HUES48 (cell line): ENCODE measurements around the gene ENG.

ENCODE experiments used
- H3K27ac ChIP-seq: one replicate; pipeline ENCODE4 v1.7.0; 2013; ENCODE audit warnings: low read depth, low read length, inconsistent platforms
- H3K27me3 ChIP-seq: 2 replicates; pipeline ENCODE4 v1.6.1; 2013; ENCODE audit warnings: mild to moderate bottlenecking, low read length; ENCODE audit not compliant: control insufficient read depth, insufficient read depth
- H3K36me3 ChIP-seq: 2 replicates; pipeline ENCODE4 v1.6.1; 2013; ENCODE audit warnings: low read length; ENCODE audit not compliant: control insufficient read depth, insufficient read depth
- H3K4me1 ChIP-seq: 2 replicates; pipeline ENCODE4 v1.6.1; 2013; ENCODE audit warnings: mild to moderate bottlenecking, low read length; ENCODE audit not compliant: control insufficient read depth, insufficient read depth
- H3K4me3 ChIP-seq: 2 replicates; pipeline ENCODE4 v1.5.1; 2013; ENCODE audit warnings: mild to moderate bottlenecking, low read depth, low read length
- H3K9ac ChIP-seq: 2 replicates; pipeline ENCODE4 v1.6.1; 2013; ENCODE audit warnings: mild to moderate bottlenecking, low read depth, low read length, moderate library complexity
- H3K9me3 ChIP-seq: 2 replicates; pipeline ENCODE4 v1.6.1; 2013; ENCODE audit warnings: low read length; ENCODE audit not compliant: control insufficient read depth, insufficient read depth

Gene ENG

DNA sequence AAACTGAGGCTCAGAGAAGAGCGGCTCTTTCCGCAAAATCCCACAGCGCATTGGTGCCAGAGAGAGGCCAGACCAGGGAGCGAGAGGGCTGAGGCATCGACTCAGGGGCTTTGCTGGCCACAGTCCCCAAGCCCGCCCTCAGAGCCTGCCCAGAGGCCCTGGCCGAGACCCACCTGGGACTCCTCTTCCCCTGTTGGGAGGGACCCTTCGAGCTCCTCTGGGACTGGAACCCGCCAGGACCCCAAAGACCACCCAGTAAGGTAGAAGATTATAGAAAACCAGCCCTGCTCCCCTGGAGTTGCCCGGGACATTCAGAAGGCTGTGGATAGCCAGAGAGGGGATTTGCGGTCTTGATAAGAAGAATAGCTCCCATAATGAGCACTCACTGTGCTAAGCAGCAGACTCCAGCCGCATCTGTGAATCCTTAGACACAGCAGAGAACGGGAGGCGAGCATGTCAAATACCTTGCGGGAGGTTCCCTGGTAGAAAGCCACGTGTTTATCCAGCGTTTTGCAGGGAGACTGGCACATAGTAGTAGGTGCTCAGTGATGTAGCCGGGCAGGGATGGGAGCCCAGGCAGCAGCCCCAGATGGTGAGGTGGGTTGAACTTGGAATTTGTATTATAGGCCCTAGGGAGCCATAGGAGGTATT is 23.7 kb upstream of the ENG start:
- Histone ChIP-seq H3K4me3 (peak overlapping the region; percentile 81), H3K27ac (no peak overlapping the region), H3K9ac (no peak overlapping the region)

DNA sequence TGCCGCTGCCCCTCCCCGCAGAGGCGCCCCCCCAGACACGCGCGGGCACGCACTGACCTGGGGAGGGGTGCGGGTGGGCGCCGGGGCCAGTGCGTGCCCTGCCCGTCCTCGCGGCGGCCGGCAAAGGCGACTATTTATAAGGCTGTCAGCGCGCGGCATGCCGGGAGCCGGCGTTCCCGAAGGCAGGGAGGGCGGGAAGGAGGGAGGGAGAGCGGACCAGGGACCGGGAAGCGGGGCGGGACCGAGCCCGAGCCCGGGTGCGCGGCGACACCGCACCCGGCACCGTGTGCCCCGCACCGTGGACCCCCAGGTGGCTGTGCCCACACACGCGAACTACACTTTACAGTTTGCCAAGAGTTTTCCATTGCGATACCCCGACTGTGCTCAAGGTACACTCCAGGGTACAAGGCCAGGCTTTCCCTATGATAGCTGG is 23.1 kb upstream of the ENG start, which contains the start of gene AK1:
TSS of gene AK1 (minus strand) at position 110 of the 433 bp plus-strand sequence. CDS start 3,058 bp downstream, outside the sequence.
- Histone ChIP-seq H3K4me3 (peak within 1 kb of the TSS; percentile 81), H3K9ac (0 out of 2 replicates have a peak within 1 kb of the TSS, but pooled peaks have one; percentile 30), H3K36me3 (no peaks in the 10 kb centered on the region), H3K27ac (no peak within 1 kb of the TSS), H3K4me1 (peaks cover 3% of the 10 kb centered on the region; the same call in 1 of the 2 replicates), H3K27me3 (peaks cover 5% of the 10 kb centered on the region), H3K9me3 (no peaks in the 10 kb centered on the region)

More for the DNA sequence above, 23.7 kb upstream of the ENG start:
- no peaks in the 10 kb centered on the region for H3K9me3 ChIP-seq
- H3K27me3 ChIP-seq: peaks cover 5% of the 10 kb centered on the region
- peaks cover 3% of the 10 kb centered on the region; the same call in 1 of the 2 replicates for H3K4me1 ChIP-seq
- no peaks in the 10 kb centered on the region for H3K36me3 ChIP-seq

DNA sequence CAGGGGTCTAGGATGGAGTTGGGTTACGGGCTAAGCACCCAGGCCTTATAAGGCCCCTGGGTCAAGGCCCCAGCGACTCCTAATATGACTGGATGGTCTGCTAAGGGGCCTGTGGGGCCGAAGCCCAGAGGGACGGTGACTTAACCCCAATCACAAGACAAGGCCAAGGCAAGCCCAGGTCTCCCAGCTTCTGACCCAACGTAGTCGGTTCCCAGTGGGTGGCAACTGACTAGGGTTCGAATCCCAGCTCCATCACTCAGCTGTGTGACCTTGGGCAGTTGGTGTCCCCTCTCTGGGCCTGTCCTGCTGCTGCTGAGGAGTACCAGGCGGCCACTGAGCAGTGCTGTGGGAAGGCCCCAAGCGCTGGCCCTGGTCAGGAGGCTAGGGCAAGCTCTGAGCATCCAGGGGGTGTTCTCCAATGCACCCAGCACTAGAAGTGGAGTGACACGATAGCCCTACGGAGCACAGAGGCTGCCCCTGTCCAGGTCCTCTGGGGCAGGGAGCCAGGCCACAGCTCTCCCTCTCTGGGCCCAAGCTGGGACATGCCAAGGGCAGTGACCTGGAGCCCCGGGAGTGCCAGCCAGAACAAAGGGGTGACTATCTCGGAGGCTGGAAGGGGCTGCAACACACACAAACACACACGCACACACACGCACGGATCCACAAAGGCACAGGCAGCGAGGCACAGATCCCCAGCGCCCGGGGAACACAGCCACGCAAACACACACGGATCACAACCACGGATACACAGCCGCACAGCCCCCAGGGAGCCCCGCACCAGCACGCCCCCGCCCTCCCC is 22.5 kb upstream of the ENG start:
- no peaks in the 10 kb centered on the region for H3K9me3 ChIP-seq
- H3K9ac ChIP-seq: 0 out of 2 replicates have a peak overlapping the region, but pooled peaks have one; percentile 30
- no peaks in the 10 kb centered on the region for H3K36me3 ChIP-seq
- 0 out of 2 replicates have a peak, but pooled peaks cover 3% of the 10 kb centered on the region for H3K4me1 ChIP-seq
- H3K27me3 ChIP-seq: peaks cover 5% of the 10 kb centered on the region
- H3K27ac ChIP-seq: no peak overlapping the region
- H3K4me3 ChIP-seq: peak overlapping the region; percentile 81

DNA sequence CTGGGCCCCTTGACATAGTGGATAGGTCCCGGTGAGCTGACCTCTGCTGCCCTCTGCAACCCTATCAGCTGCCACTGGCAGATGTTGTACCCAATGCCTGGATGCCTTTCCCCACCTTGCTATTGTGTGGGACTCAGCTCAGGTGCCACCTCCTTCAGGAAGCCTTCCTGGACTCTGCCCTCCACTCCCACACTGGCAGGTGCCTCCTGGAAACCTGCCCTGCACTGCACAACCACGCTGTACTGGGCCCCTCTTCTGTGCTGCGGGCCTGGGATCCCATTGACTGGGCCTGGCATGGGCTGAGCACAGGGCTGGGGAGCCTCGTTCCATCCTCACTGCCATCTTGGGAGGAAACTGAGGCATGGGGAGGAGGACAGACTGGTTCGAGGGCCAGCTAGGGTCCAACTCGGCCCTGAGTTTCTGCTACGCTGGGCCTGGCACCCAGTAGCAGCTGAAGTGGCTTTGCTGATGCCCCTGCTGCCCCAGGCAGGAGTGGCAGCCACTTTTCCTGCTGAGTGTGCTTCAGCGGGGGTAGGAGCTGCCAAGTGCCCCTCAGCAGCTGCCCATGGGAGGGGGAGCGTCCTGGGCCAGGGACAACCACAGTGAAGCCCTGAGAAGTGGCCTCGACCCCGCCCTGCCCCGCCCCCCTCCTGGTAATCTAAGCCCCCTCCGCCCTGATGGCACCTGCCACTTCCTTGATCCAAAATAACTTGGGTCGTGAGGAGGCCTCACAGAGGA is 21.7 kb upstream of the ENG start:
- H3K27me3 ChIP-seq: peaks cover 5% of the 10 kb centered on the region
- H3K36me3 ChIP-seq: no peaks in the 10 kb centered on the region
- no peaks in the 10 kb centered on the region for H3K9me3 ChIP-seq
- H3K9ac ChIP-seq: no peak overlapping the region
- no peak overlapping the region for H3K27ac ChIP-seq
- no peak overlapping the region for H3K4me3 ChIP-seq
- H3K4me1 ChIP-seq: 0 out of 2 replicates have a peak, but pooled peaks cover 3% of the 10 kb centered on the region

GRCh38 chr9:127875306-127875966 is 21.0 kb upstream of the ENG start:
- no peak overlapping the region for H3K4me3 ChIP-seq
- peaks cover 5% of the 10 kb centered on the region for H3K27me3 ChIP-seq
- H3K27ac ChIP-seq: no peak overlapping the region
- no peaks in the 10 kb centered on the region for H3K9me3 ChIP-seq
- no peak overlapping the region for H3K9ac ChIP-seq
- 0 out of 2 replicates have a peak, but pooled peaks cover 3% of the 10 kb centered on the region for H3K4me1 ChIP-seq
- H3K36me3 ChIP-seq: no peaks in the 10 kb centered on the region

DNA sequence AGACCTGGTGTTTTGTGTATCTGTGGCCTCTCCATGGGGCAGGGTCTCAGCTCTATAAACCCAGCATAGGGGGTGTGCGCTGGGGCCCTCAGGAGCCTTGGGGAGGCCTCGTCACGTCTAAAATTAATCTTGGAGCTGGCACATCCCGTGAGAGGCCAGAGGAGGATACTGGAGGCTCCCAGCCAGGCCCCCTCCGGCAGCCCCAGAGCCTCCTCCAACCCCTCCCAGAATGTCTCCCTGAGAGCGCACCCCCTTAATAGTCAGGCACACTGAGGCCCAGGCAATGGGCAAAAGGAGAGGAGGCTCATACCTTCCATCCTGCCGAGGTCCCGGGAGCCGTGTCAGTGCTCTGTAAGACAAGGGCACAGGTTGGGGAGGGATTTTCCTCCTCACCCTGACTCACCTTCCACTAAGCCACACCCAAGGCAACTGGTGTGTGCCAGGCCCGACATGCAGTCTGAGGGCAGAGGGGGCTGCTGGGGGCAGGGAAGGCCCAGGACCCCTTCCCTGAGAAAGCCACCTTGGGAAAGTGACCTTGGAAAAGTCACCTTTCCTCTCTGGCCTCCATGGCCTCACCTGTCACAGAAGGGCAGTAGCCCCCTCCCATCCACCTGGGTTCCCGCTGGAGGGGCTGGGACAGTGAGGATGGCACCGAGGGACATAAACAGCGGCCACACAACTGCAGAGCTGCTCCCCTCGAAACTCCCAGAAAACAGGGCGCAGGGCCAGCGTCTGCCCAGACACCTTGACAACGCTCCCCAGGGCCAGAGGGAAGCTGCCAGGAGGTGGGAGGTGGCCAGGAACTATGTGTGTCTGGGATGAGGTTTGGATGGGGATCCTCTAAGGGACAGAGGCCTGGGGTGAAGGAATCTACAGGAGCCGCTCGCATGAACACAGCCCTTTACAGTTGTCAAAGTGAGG is 20.1 kb upstream of the ENG start:
- Histone ChIP-seq H3K4me3 (no peak overlapping the region), H3K4me1 (0 out of 2 replicates have a peak, but pooled peaks cover 3% of the 10 kb centered on the region), H3K9me3 (no peaks in the 10 kb centered on the region), H3K27ac (no peak overlapping the region), H3K27me3 (peaks cover 5% of the 10 kb centered on the region), H3K36me3 (no peaks in the 10 kb centered on the region), H3K9ac (no peak overlapping the region)

- H3K9me3 ChIP-seq: no peaks in the 10 kb centered on the region
- no peak overlapping the region for H3K4me3 ChIP-seq
- H3K9ac ChIP-seq: no peak overlapping the region
- H3K27me3 ChIP-seq: peaks cover 5% of the 10 kb centered on the region
- H3K36me3 ChIP-seq: no peaks in the 10 kb centered on the region
- no peak overlapping the region for H3K27ac ChIP-seq
- 0 out of 2 replicates have a peak, but pooled peaks cover 3% of the 10 kb centered on the region for H3K4me1 ChIP-seq
Observed at GRCh38 chr9:127873886-127874285, 19.4 kb upstream of the ENG start.

- 0 out of 2 replicates have a peak, but pooled peaks cover 3% of the 10 kb centered on the region for H3K4me1 ChIP-seq
- H3K9ac ChIP-seq: no peak overlapping the region
- no peaks in the 10 kb centered on the region for H3K9me3 ChIP-seq
- no peaks in the 10 kb centered on the region for H3K36me3 ChIP-seq
- H3K27me3 ChIP-seq: no peaks in the 10 kb centered on the region
- no peak overlapping the region for H3K27ac ChIP-seq
- no peak overlapping the region for H3K4me3 ChIP-seq
Observed at GRCh38 chr9:127873223-127873691, 18.8 kb upstream of the ENG start.

DNA sequence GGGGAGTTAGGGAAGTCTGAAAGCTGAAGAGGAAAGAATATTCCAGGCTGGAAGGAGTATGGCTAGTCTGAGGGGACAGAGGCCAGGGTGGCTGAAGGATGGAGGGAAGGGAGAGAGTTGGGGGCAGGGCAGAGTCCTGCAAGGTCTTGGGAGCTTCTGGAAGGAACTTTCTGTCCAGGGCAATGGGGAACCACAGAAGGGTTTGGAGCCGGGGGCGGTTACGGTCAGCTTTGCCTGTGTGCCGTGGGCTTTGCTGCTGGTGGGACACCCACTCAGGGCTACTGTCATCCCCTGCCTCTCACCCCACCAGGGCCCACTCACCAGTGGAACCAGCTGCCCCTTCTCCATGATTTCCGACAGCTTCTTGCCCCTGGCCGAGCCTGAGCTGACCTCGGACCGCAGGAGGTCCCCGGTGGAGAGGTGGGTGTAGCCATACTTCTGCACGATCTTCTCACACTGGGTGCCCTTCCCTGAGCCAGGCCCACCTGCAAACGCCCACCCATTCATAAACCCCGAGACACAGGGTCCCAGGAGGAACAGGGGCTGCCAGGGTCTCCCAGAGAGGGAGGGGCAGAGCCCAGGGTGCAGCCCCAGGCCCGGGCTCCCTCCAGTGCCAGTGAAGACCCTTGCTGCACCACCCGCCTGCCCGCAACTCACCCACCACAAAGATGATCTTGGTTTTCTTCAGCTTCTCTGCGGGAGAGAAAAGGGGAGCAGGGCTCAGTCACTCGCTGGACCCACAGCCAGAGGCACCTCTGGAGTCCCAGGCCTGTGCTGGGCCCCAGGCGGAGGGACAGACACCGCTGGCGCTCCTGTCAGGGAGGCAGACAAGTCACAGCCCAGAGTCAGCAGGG is 18.1 kb upstream of the ENG start:
- no peak overlapping the region for H3K4me3 ChIP-seq
- H3K27me3 ChIP-seq: no peaks in the 10 kb centered on the region
- no peaks in the 10 kb centered on the region for H3K9me3 ChIP-seq
- no peak overlapping the region for H3K27ac ChIP-seq
- H3K36me3 ChIP-seq: no peaks in the 10 kb centered on the region
- H3K9ac ChIP-seq: no peak overlapping the region
- H3K4me1 ChIP-seq: no peaks in the 10 kb centered on the region
